Fibroblast of skin of left quadriceps (primary cell): ENCODE results near the gene ATG7.

Experiments used
- DNase-seq, 2 experiments: peaks; one replicate each; pipeline ENCODE4 v3.0.0-alpha.2; 2013; ENCODE audit warnings: low read depth in 2 of 2

Gene ATG7

GRCh38 chr3:11553436-11554235 lies 281.4 kb downstream of the ATG7 start:
- DNase-seq, result no peak

- no peak for DNase-seq
Measured at GRCh38 chr3:11554236-11554610, 282.0 kb downstream of the ATG7 start.

GRCh38 chr3:11554666-11555065 lies 282.5 kb downstream of the ATG7 start:
- no peak for DNase-seq

GRCh38 chr3:11555211-11555782 lies 283.1 kb downstream of the ATG7 start:
- DNase-seq, result no peak

- DNase-seq, result no peak
Measured at GRCh38 chr3:11555881-11556633, 283.9 kb downstream of the ATG7 start.

GRCh38 chr3:11556851-11557644 lies 284.9 kb downstream of the ATG7 start:
- DNase-seq, result peak; percentile 69 to 74

GRCh38 chr3:11558002-11558401 lies 285.8 kb downstream of the ATG7 start:
- peak; percentile 40 to 49 for DNase-seq

GRCh38 chr3:11558411-11558903 lies 286.3 kb downstream of the ATG7 start:
- no peak for DNase-seq

GRCh38 chr3:11558918-11559815 lies 287.0 kb downstream of the ATG7 start:
- no peak for DNase-seq

GRCh38 chr3:11559816-11560633 lies 287.8 kb downstream of the ATG7 start:
- no peak for DNase-seq

GRCh38 chr3:11560746-11561145 lies 288.5 kb downstream of the ATG7 start:
- no peak for DNase-seq

GRCh38 chr3:11562277-11562881 lies 290.2 kb downstream of the ATG7 start:
- DNase-seq, result no peak

GRCh38 chr3:11563159-11563864 lies 291.1 kb downstream of the ATG7 start:
- no peak for DNase-seq

- DNase-seq, result no peak
Measured at GRCh38 chr3:11563865-11564185, 291.6 kb downstream of the ATG7 start.

- no peak for DNase-seq
Measured at GRCh38 chr3:11564577-11565001, 292.4 kb downstream of the ATG7 start.

- DNase-seq, result no peak
Measured at GRCh38 chr3:11565072-11565471, 292.9 kb downstream of the ATG7 start.

- DNase-seq, result no peak
Measured at GRCh38 chr3:11565492-11565891, 293.3 kb downstream of the ATG7 start.

- DNase-seq, result no peak
Measured at GRCh38 chr3:11565932-11566331, 293.7 kb downstream of the ATG7 start.

- no peak for DNase-seq
Measured at GRCh38 chr3:11566478-11566877, 294.3 kb downstream of the ATG7 start.
